Stimulated activated CD4-positive, alpha-beta T cell treated with anti-CD3 and anti-CD28 coated beads, Interleukin-15, amount 100 ng/mL, for 24 hours (primary cell): ENCODE results near the gene TMEM225B.
"Not testable (repeated sequence)": the region's sequence is repeated elsewhere in the genome, so short reads cannot be mapped to it uniquely, and the experiment has no call there.

Experiments used
- DNase-seq: peaks from one replicate; pipeline ENCODE4 v3.0.0-alpha.2; 2020

The TMEM225B gene

GRCh38 chr7:99579956-99580777 is 17.9 kb upstream of the TMEM225B start:
- peak; percentile 67 for DNase-seq

GRCh38 chr7:99580778-99581332 is 17.2 kb upstream of the TMEM225B start:
- not testable (repeated sequence) for DNase-seq

GRCh38 chr7:99588868-99589267 is 9.2 kb upstream of the TMEM225B start:
- no peak for DNase-seq

- DNase-seq: no peak
Observed at GRCh38 chr7:99594948-99595745, 2.9 kb upstream of the TMEM225B start.

- no peak for DNase-seq
Observed at GRCh38 chr7:99596408-99596955, 1.6 kb upstream of the TMEM225B start.

GRCh38 chr7:99599836-99600235 is 1.8 kb downstream of the TMEM225B start:
- DNase-seq: no peak

GRCh38 chr7:99601656-99602310 is 3.7 kb downstream of the TMEM225B start:
- DNase-seq: no peak

- DNase-seq: no peak
Observed at GRCh38 chr7:99605527-99605926, 7.5 kb downstream of the TMEM225B start.

GRCh38 chr7:99606531-99606930 is 8.5 kb downstream of the TMEM225B start:
- no peak for DNase-seq

- DNase-seq: no peak
Observed at GRCh38 chr7:99607548-99607947, 9.5 kb downstream of the TMEM225B start.

- no peak for DNase-seq
Observed at GRCh38 chr7:99614495-99614894, 16.4 kb downstream of the TMEM225B start.

GRCh38 chr7:99615989-99616358 is 17.9 kb downstream of the TMEM225B start:
- no peak for DNase-seq

- peak; percentile 91 for DNase-seq
Observed at GRCh38 chr7:99616359-99617191, 18.5 kb downstream of the TMEM225B start, which contains the start of gene ZSCAN25. Gene ZSCAN25, plus strand, starts transcription at chr7:99616946. Its CDS starts 2,661 bp downstream, at chr7:99619607.

- no peak for DNase-seq
Observed at GRCh38 chr7:99617192-99617781, 19.2 kb downstream of the TMEM225B start.

GRCh38 chr7:99618726-99619125 is 20.7 kb downstream of the TMEM225B start:
- DNase-seq: no peak

- no peak for DNase-seq
Observed at GRCh38 chr7:99619571-99620130, 21.6 kb downstream of the TMEM225B start.

GRCh38 chr7:99621271-99621670 is 23.2 kb downstream of the TMEM225B start:
- DNase-seq: no peak

- peak; percentile 35 for DNase-seq
Observed at GRCh38 chr7:99622596-99622995, 24.5 kb downstream of the TMEM225B start.

- DNase-seq: peak; percentile 56
Observed at GRCh38 chr7:99623091-99623693, 25.1 kb downstream of the TMEM225B start.

GRCh38 chr7:99623702-99624447 is 25.8 kb downstream of the TMEM225B start:
- peak; percentile 55 for DNase-seq
